ENCODE results near the gene DDX41. TPM values are rescaled to one million over a fixed set of nuclear protein-coding genes. Genes with fewer than 3 reads are reported as not detected.

Gene DDX41
- total and polyA plus RNA-seq, 2 of the 13 experiments (the other 11 are each of a cell fraction or from before 2014, with no cell fraction given): 62.8 to 105 TPM

GRCh38 chr5:177557041-177557647, 40.4 kb upstream of the DDX41 start (continued):
- TF ChIP-seq NCOR1 (IDR thresholded peaks at IDR 0.05; ENCODE audit: borderline replicate concordance, low read length): 0 out of 2 replicates have a peak, but pooled peaks have one; percentile 30
- TF ChIP-seq ZNF614 (CRISPR knock-in tag; IDR thresholded peaks at IDR 0.05; ENCODE audit: borderline replicate concordance): no peak

GRCh38 chr5:177555665-177556064, 38.9 kb upstream of the DDX41 start:
- DNase-seq (ENCODE audit: low spot score) (no peak), FAIRE-seq (peak; percentile 18), ATAC-seq (no peak)
- no peak overlapping the region for H3K27ac ChIP-seq (ENCODE audit: extremely low read length, insufficient read depth, low read length)
- ChIA-PET CTCF (ENCODE audit: low intra/inter-chr PET ratio, low total read pairs) (no interaction called here), POLR2A (no interaction called here)
- in situ Hi-C loops (cut with HindIII; ENCODE audit: extremely low pct_ligation_motif_present, low pct_unique_long_range_greater_than_20kb) (no loop called here), intact Hi-C loops (cut with micrococcal nuclease; ENCODE audit: unreplicated experiment) (loop anchor here (2.0 kb wide), 1 partner anchor 33 kb away; no protein-coding TSS in a partner anchor)
- no peak for TF ChIP-seq ZNF570 (CRISPR knock-in tag; IDR thresholded peaks at IDR 0.05; ENCODE audit: borderline replicate concordance)
- no peak for TF ChIP-seq ZNF276 (CRISPR knock-in tag; IDR thresholded peaks at IDR 0.05; ENCODE audit: low read depth)
- TF ChIP-seq ZSCAN30 (CRISPR knock-in tag; IDR thresholded peaks at IDR 0.05): no peak
- no peak for TF ChIP-seq NFIB (CRISPR knock-in tag; IDR thresholded peaks at IDR 0.05; ENCODE audit: borderline replicate concordance)
- TF ChIP-seq ATAD3A (CRISPR knock-in tag; IDR thresholded peaks at IDR 0.05): no peak
- TF ChIP-seq ZNF230 (CRISPR knock-in tag; IDR thresholded peaks at IDR 0.05): no peak
- TF ChIP-seq ELF4 (CRISPR knock-in tag; IDR thresholded peaks at IDR 0.05; ENCODE audit: borderline replicate concordance): no peak
- no peak overlapping the region for H3K4me2 ChIP-seq (ENCODE audit: low read depth, low read length)
- no peak overlapping the region for H3K9ac ChIP-seq (ENCODE audit: insufficient read depth, low read depth, low read length)
- H3K27me3 ChIP-seq (ENCODE audit: control insufficient read depth in 1 of 2, insufficient read depth in 2 of 2, low read length in 2 of 2): no peaks in the 10 kb centered on the region
- H3K4me1 ChIP-seq (ENCODE audit: insufficient read depth, low read length): peaks cover 59% of the 10 kb centered on the region
- H3K4me3 ChIP-seq (replicated peaks in 1 of 3; ENCODE audit: insufficient read depth in 1 of 3, low read depth in 2 of 3, low read length in 3 of 3): no peak overlapping the region
- no TSS peak for BruUV-seq (replicated peaks)
- no peaks in the 10 kb centered on the region for H3K9me3 ChIP-seq (ENCODE audit: low read length)
- no peak overlapping the region for H2AFZ ChIP-seq (ENCODE audit: low read length)
- peaks cover 39% of the 10 kb centered on the region for H3K79me2 ChIP-seq (ENCODE audit: insufficient read depth, low read length)
- peaks cover 4 to 12% of the 10 kb centered on the region in 2 experiments; a peak in 4 of 5 replicates for H3K36me3 ChIP-seq (replicated peaks in 1 of 2; ENCODE audit: control insufficient read depth in 1 of 2, insufficient read depth in 2 of 2, low read length in 2 of 2)
- H4K20me1 ChIP-seq (ENCODE audit: insufficient read depth, low read length): peaks cover 7% of the 10 kb centered on the region; the same call in 1 of the 2 replicates
- 90% methylated on average over 5 of the region's 5 CpGs for WGBS (ENCODE audit: low lambda C conversion rate)

Data from HepG2 (cell line).